MM.1S (cell line): ENCODE measurements around the gene CTNNBL1.

Source experiments
- CTCF ChIP-seq: fragments of 300-600 bp; sonication (generic); IDR thresholded peaks from 2 replicates; pipeline ENCODE4 v1.5.1; 2016; ENCODE audit warnings: antibody characterized with exemption, low read length, mixed read lengths
- EZH2 ChIP-seq: fragments of 300-600 bp; sonication (generic); optimal IDR thresholded peaks from 2 replicates; pipeline ENCODE3; 2017; ENCODE audit warnings: low read depth, mild to moderate bottlenecking, antibody characterized with exemption, low read length, mixed read lengths
- EZH2phosphoT487 ChIP-seq: fragments of 300-600 bp; sonication (generic); IDR thresholded peaks from 2 replicates; pipeline ENCODE4 v1.6.1; 2018; ENCODE audit warnings: antibody characterized with exemption, low read length

GRCh38 chr20:37915800-37916570 is 222.2 kb downstream of the CTNNBL1 start:
- TF ChIP-seq CTCF, result no peak
- TF ChIP-seq EZH2, result no peak
- no peak for TF ChIP-seq EZH2phosphoT487
